Peyer's patch (tissue), 4 donors: ENCODE measurements around the gene FAM200C.

ENCODE experiments used
- POLR2A ChIP-seq, 2 donors: fragments of 450-650 bp; IDR thresholded peaks; one replicate each; pipeline ENCODE4 v1.5.1; 2017; ENCODE audit warnings: antibody characterized with exemption in 2 of 2, mild to moderate bottlenecking in 2 of 2, moderate library complexity in 2 of 2
- TF ChIP-seq, protein P1 (sequence below), 6 experiments: fragments of 450-650 bp in 4 of 6; fragments of 200-600 bp in 2 of 6; sonication (generic) in 1 of 6; IDR thresholded peaks; one replicate each; pipeline ENCODE4 v1.5.1; 2017 to 2019; ENCODE audit warnings: antibody characterized with exemption in 6 of 6, mild to moderate bottlenecking in 3 of 6, moderate library complexity in 1 of 6

DNA sequence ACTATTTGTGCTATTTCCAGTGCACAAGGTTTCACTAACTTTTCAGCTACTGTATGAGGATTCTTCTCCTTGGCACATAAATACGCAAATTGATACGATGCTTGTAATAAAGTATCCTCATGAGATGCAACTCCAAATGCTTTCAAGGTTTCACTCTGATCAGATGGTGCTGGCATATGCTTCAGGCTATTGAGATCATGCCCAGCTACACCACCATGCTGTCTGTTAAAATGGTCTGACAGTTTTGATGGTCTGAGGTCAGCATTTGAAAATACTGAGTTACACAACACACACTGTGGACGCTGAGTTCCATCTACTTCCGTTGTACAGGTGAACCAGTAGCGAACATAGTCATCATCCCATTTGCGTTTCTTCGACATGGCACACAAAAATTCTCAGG is 4.7 kb downstream of the FAM200C start:
- TF ChIP-seq, protein P1, sequence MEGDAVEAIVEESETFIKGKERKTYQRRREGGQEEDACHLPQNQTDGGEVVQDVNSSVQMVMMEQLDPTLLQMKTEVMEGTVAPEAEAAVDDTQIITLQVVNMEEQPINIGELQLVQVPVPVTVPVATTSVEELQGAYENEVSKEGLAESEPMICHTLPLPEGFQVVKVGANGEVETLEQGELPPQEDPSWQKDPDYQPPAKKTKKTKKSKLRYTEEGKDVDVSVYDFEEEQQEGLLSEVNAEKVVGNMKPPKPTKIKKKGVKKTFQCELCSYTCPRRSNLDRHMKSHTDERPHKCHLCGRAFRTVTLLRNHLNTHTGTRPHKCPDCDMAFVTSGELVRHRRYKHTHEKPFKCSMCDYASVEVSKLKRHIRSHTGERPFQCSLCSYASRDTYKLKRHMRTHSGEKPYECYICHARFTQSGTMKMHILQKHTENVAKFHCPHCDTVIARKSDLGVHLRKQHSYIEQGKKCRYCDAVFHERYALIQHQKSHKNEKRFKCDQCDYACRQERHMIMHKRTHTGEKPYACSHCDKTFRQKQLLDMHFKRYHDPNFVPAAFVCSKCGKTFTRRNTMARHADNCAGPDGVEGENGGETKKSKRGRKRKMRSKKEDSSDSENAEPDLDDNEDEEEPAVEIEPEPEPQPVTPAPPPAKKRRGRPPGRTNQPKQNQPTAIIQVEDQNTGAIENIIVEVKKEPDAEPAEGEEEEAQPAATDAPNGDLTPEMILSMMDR (IDR thresholded peaks at IDR 0.05): no peak
- TF ChIP-seq POLR2A (IDR thresholded peaks at IDR 0.05): no peak
